HL-60 (cell line): ENCODE data around the gene SNF8.

Source experiments
- DNase-seq, 2 experiments: peaks; one replicate each; pipeline ENCODE4 v3.0.0-alpha.2; 2010 to 2020; ENCODE audit warnings: low read depth in 1 of 2, low spot score in 1 of 2
- H3K27ac ChIP-seq: fragments of 250-450 bp; sonication (Bioruptor Pico); replicated peaks from 2 replicates; pipeline ENCODE4 v1.5.1; 2020; ENCODE audit warnings: mild to moderate bottlenecking, moderate library complexity
- H3K27me3 ChIP-seq: fragments of 250-450 bp; sonication (Bioruptor Pico); 2 replicates; pipeline ENCODE4 v1.5.1; 2021; ENCODE audit warnings: mild to moderate bottlenecking, moderate library complexity; ENCODE audit not compliant: insufficient read depth, poor library complexity, severe bottlenecking
- H3K4me3 ChIP-seq: replicated peaks from 2 replicates; pipeline ENCODE4 v1.5.1; 2011; ENCODE audit warnings: mild to moderate bottlenecking, control low read depth, low read length; ENCODE audit not compliant: insufficient read depth
- GABPA ChIP-seq: IDR thresholded peaks from 2 replicates; pipeline ENCODE4 v1.6.1; 2012; ENCODE audit warnings: low read depth
- POLR2AphosphoS5 ChIP-seq: IDR thresholded peaks from 2 replicates; pipeline ENCODE4 v1.6.1; 2012; ENCODE audit warnings: low read depth
- SPI1 ChIP-seq: IDR thresholded peaks from 2 replicates; pipeline ENCODE4 v1.6.1; 2012; ENCODE audit warnings: low read depth, mild to moderate bottlenecking, borderline replicate concordance
- TF ChIP-seq, protein P1 (sequence below): IDR thresholded peaks from 2 replicates; pipeline ENCODE4 v1.6.1; 2012; ENCODE audit warnings: low read depth; ENCODE audit not compliant: insufficient replicate concordance
- TF ChIP-seq, protein P2 (sequence below): IDR thresholded peaks from one replicate; pipeline ENCODE4 v1.5.1; 2011; ENCODE audit warnings: low read length, control low read depth, inconsistent platforms; ENCODE audit not compliant: insufficient read depth

The SNF8 gene

DNA sequence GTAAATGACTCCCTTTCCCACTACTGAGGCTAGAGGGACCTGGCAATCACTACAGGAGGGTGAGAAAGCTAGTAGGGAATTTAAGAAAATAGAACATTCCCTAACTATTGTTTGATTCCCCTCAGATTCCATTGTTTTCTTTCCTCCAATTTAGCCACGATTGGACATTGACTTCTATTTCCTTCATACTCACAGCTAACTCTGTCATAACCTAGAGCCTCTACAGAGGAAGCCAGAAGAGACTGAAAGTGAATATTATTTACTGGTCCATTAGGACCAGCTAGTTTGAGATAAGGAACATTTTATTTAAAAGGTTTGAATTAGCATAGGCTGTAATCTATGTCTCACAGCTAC lies 14.9 kb downstream of the SNF8 start:
- TF ChIP-seq POLR2AphosphoS5 = no peak
- no peak for TF ChIP-seq SPI1
- TF ChIP-seq, protein P1, sequence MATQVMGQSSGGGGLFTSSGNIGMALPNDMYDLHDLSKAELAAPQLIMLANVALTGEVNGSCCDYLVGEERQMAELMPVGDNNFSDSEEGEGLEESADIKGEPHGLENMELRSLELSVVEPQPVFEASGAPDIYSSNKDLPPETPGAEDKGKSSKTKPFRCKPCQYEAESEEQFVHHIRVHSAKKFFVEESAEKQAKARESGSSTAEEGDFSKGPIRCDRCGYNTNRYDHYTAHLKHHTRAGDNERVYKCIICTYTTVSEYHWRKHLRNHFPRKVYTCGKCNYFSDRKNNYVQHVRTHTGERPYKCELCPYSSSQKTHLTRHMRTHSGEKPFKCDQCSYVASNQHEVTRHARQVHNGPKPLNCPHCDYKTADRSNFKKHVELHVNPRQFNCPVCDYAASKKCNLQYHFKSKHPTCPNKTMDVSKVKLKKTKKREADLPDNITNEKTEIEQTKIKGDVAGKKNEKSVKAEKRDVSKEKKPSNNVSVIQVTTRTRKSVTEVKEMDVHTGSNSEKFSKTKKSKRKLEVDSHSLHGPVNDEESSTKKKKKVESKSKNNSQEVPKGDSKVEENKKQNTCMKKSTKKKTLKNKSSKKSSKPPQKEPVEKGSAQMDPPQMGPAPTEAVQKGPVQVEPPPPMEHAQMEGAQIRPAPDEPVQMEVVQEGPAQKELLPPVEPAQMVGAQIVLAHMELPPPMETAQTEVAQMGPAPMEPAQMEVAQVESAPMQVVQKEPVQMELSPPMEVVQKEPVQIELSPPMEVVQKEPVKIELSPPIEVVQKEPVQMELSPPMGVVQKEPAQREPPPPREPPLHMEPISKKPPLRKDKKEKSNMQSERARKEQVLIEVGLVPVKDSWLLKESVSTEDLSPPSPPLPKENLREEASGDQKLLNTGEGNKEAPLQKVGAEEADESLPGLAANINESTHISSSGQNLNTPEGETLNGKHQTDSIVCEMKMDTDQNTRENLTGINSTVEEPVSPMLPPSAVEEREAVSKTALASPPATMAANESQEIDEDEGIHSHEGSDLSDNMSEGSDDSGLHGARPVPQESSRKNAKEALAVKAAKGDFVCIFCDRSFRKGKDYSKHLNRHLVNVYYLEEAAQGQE = no peak
- TF ChIP-seq GABPA = no peak
- Histone ChIP-seq H3K27ac (no peak overlapping the region), H3K4me3 (no peak overlapping the region), H3K27me3 (no peaks in the 10 kb centered on the region)
- DNase-seq = no peak

DNA sequence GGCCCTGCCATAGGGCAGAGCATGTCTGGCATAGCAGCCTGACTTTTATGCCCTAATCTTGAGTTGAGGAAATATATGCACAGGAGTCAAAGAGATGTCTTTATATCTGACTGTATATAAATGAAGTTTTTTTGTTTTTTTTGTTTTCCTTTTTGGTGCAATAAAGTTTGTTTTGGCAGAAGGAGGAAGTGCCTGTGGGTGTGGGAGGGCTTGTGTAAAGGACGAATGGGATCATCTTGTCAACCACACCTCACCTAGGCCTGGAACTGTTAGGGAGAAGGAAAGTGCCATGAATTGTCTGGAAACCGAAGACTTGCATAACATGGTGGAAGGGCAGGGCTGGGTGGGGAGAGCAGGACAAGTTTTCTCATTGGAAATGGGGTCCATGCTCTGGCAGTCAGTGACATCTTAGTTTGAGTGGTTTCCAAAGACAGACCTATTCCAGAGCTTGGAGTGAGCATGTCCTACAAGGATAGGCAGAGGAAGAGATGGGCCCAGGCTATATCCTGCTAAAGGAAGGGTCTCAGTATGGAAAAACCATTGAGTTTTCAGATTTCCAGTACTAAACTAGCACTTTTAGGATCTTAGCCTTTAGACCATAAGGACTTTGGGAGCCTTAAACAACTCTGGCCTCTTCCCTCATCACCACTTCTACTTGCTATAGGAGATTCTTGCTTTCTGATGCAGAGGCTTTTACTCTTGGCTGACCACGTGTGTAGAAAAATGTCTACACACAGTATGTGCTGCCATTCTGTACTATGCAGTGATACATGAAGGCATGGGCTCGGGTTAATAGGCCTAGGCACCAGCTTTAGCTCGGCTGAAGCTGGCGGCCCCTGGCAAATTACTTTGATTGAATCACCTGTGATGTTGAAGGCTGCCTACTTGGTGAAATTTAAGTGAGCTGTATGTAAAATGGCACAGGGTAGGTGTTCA lies 15.5 kb downstream of the SNF8 start:
- no peaks in the 10 kb centered on the region for H3K27me3 ChIP-seq
- TF ChIP-seq GABPA = no peak
- peak; percentile 77 for TF ChIP-seq SPI1
- TF ChIP-seq, protein P2, sequence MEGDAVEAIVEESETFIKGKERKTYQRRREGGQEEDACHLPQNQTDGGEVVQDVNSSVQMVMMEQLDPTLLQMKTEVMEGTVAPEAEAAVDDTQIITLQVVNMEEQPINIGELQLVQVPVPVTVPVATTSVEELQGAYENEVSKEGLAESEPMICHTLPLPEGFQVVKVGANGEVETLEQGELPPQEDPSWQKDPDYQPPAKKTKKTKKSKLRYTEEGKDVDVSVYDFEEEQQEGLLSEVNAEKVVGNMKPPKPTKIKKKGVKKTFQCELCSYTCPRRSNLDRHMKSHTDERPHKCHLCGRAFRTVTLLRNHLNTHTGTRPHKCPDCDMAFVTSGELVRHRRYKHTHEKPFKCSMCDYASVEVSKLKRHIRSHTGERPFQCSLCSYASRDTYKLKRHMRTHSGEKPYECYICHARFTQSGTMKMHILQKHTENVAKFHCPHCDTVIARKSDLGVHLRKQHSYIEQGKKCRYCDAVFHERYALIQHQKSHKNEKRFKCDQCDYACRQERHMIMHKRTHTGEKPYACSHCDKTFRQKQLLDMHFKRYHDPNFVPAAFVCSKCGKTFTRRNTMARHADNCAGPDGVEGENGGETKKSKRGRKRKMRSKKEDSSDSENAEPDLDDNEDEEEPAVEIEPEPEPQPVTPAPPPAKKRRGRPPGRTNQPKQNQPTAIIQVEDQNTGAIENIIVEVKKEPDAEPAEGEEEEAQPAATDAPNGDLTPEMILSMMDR = no peak
- TF ChIP-seq POLR2AphosphoS5 = peak; percentile 35; the same call in 1 of the 2 replicates
- DNase-seq = no peak
- no peak overlapping the region for H3K4me3 ChIP-seq
- no peak overlapping the region for H3K27ac ChIP-seq

DNA sequence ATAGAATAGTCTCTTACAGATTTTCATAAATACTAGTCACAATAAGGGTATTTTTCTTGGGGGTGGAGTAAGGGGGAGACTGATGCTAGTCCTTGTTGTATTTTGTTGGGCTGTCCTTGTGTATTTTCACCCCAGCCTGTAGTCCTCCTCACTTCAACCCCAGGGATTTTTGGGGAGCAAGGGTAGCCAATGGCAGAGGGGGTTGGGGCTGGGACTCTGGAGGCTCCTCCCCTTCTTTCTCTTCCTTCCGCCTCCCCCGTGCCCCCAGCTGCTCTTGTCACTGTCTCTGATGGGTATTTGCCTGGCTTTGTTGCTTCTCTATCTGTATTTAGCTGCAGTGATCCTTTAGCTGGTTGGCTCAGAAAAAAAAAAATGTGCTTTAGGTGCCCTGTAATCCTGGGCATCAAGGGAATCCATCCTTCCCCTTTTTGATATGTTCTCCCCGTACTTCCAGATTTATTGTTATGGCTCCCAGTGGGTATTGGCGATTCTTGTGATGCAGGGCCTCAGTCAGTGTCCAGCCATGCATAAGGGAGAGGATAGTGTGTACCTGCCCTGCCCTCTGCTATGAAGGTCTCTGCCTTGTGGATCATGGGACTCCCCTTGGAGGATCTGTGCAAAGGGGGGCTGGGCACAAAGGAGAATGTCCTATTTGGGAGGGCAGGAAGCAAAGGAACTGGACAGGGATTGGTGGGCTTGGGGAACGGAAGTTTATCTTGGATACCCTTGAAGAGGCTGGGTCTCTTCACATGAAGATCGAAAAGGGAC lies 16.5 kb downstream of the SNF8 start:
- TF ChIP-seq, protein P1 = no peak
- TF ChIP-seq GABPA (no peak), POLR2AphosphoS5 (no peak), SPI1 (no peak)
- TF ChIP-seq, protein P2 = no peak
- H3K27ac ChIP-seq = no peak overlapping the region
- DNase-seq = no peak

DNA sequence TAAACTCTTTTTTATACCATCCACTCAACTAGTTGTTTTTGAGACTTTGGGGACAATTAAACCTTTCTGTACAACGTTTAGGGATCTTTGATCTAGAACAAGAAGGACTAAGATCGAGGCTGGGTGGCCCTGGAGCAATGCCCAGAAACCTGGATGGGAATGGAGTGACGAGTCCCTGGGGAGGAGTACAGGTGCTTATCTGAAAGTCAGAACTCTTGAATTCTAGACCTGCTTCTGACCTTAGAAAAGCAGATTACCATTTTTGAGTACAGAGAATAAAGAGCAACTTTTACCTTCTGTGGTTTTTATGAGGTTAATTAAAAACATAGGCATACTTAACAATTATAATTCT lies 18.7 kb downstream of the SNF8 start:
- TF ChIP-seq SPI1 = no peak
- Histone ChIP-seq H3K27ac (no peak overlapping the region), H3K27me3 (no peaks in the 10 kb centered on the region), H3K4me3 (no peak overlapping the region)
- no peak for DNase-seq

More for the DNA sequence above, 16.5 kb downstream of the SNF8 start:
- no peaks in the 10 kb centered on the region for H3K27me3 ChIP-seq
- H3K4me3 ChIP-seq = no peak overlapping the region
